CMK (cell line): ENCODE results near the gene MOB3A.
"Not testable (repeated sequence)": the region's sequence is repeated elsewhere in the genome, so short reads cannot be mapped to it uniquely, and the experiment has no call there.

Source experiments
- DNase-seq: peaks from one replicate; pipeline ENCODE4 v3.0.0-alpha.2; 2010; ENCODE audit warnings: low read depth

MOB3A gene

GRCh38 chr19:2096034-2096479 lies at the start of gene MOB3A:
MOB3A (minus strand) TSS chr19:2096326; CDS start chr19:2078560, 17,766 bp downstream.
- DNase-seq, result peak; percentile 84

DNA sequence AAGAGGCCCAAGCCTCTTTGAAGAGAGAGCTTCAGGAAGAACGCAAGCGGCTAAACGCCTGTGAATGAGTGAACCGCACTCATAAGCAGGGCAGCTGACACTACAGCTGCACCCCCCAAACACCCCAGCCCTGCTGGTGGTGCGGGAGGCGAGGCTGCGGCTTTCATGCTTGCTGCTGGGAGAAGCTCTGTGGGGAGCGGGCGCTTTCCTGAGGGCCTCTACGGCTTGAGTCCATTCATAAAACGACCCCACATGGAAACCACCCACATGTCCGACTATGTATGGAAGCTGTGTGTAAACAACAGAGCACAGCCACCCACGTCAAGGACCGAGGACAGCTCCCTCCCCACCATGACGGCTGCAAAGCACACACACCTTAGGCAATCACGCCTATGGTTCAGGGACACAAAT lies 49.7 kb upstream of the MOB3A start:
- DNase-seq, result no peak

DNA sequence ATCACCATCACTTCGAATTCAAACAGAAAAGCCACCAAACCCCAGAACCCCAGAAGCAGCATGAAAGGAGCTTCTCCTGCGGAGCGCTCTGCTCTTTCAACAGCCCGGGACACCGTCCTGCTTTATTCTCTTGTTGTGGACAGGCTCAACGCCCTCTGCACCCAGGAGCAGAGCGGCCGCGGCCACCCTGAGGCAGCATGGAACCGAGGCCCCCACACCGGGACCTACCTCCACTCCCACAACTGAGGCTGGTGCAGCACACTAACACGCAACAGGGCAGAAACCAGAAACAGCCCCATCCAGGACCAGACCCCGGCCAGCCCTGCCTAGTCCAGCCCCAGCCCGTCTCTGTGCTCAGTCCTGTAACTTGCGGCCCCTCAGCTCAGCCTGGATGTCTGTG lies 48.1 kb upstream of the MOB3A start:
- DNase-seq, result no peak

DNA sequence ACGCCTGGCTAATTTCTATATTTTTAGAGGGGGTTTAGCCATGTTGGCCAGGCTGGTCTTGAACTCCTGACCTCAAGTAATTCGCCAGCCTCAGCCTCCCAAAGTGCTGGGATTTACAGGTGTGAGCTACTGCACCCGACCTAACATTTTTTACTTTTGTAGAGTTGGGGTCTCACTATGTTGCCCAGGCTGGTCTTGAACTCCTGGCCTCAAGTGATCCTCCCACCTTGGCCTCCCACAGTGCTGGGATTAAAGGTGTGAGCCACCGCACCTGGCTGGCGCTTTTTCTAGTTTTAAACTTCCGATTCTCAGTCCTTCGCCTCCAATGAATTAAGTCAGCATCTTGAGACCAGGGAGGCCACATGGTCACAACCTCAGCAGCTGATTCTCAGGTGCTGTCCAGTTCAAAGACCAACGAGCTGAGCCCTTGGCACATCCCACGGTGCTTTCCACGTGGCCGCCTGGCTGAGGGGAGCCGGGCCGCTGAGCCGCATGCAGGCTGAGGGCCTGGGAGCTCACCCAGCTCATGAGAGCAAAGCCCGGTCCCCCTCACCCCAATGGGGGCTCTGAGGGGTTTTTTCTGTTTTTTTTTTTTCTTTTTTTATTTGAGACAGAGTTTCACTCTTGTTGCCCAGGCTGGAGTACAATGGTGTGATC lies 46.2 kb upstream of the MOB3A start:
- no peak for DNase-seq

- no peak for DNase-seq
Measured at GRCh38 chr19:2140138-2140569, 44.0 kb upstream of the MOB3A start.

DNA sequence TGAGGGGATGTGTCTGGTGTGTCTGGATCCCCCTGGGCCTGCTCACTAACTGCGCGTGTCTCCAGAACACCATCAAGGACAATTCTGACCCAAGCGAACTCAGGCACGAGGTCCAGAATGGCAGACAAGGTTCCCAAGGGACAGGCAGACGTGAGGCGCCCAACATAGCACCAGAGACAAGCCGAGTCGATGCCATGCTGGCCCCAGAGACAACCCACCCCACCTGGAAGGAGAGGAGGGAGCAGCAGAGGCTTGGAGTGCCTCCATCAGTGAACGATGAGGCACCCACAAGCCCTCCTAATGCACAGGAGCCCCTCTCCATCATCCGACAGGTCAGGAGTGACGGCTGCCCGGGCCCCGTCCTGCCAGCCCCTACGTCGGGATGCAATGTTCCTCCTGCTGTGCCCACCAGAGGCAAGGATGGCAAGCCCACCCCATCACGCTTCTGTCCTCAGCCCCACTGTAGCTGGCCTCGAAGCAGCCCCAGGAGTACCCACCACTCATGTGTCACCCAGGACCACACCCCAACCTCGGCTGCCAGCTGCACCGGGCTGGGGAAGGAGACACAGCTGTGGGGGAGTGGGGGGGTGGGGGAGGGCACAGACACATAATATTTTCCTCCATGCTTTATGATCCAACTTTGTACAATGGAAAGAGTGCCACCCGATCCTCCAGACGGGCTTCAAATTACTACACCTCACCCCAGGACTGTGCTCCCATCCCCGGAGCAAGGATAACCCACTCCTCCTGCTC lies 43.4 kb upstream of the MOB3A start:
- no peak for DNase-seq

DNA sequence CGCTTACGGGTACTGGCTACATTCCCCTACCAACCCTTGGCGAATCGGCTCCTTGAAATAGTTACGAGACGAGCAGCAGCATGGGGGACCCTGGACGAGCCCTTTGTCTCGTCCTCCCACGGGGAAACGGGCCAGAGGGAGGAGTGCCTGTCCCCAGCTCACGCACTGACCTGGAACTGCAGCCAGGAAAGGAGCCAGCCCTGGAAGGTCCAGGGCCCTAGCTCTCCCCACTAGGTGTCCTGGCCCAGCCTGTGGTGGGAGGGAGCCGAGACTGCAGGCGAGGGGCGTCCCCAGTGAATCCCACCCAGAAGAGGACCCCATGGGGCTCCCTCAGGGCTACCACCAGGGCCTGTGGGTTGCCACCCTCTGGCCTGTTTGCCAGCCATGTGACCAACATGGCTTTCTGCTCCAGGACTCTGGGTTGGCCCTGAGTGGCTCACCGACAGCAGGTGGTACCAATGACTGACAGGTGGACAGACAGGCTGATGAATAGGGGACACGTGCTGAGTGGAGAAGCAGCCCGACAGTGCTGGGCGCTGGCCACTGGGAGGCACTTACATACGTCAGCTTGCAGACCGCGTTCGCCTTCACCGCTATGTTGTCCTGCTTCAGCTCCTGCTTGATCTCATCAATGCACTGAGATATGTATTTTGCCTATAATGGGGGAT lies 42.1 kb upstream of the MOB3A start:
- DNase-seq, result no peak

DNA sequence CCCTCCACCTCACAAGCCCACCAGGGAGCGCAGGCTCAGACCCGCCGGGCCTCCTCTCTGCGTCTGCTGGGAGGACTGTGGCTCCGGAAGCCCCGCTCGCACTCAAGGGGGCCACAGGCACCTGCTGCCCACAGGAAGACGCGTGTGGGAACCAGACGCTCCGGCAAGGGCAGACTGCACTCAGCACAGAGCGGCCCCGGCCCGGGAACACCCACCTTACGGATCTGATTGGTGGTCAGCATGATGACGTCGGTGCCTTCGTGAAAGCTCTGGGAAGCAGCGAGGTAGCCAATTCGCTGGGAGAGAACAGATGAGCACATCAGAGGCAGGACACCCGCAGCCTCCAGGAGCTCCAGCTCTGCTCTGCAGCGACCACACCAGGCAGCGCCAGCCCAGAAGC lies 40.7 kb upstream of the MOB3A start:
- DNase-seq, result no peak

DNA sequence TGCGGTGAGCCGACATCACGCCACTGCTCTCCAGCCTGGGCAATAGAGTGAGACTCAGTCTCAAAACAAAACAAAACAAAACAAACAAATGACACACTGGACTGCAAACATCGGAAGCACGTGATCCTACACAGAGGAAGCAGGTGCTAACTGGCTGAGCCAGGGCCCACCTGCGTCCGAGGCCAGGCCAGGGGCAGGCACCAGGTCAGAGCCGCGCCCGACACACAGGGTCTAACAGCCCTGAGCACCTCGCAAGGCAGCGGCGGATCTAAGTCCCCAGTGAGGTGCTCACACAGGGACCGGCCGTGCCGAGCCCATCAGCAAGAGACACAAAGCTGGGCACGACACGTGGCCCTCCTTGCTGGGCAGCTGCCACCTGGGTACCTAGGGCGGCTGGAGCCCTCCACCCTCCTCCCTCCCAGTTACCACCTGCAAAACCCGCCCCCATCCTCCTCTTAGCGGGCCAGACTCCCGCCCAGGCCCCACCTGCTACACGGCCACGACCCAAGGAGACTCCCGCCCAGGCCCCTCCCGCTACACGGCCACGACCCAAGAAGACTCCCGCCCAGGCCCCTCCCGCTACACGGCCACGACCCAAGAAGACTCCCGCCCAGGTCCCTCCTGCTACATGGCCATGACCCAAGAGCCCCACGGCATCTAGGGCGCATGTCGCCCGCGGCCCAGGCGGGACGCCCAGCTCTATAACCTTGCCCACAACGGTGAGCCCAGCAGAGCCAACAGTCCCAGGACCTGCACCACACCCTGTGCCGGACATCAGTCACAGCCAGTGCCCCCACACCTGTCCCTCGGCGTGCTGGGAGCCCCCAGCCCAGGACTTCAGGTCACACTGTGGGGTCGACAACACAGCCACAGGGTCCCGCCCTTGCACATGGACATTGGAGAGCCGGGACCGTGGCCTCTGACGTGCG lies 39.6 kb upstream of the MOB3A start:
- no peak for DNase-seq

DNA sequence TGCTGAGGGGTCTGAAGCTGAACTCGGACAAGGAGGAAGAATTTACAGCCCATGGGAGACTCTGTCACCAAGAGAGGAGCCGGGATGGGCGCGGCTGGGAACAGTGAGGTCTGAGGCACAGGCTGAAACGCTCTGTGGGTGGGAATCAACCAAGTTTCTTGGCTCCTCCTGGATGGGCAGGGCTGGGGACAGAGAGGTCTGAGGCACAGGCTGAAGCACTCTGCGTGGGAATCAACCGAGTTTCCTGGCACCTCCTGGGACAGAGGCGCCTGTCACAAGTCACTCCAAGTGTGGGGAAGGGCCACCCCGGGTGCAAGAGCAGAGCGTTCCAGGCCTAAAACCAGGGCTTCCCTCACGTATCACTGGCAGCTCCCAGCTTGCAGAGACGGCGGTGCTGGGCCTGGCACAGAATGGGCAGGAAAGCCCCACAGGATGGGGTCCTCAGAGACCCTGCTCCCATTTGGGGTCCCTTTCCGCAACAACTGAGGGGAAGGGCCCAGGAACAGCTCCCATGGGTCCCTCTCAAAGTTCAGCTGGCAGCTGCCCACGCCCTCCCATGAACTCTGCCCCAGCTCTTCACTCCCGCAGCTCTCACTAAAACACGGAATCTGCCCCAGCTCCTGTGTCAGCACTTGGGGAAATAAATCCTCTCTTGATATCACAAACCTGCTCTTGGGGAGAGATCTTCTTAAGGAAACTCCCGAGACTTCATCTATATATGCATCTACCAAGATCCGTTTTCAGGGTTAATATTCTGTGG lies 36.8 kb upstream of the MOB3A start:
- no peak for DNase-seq

DNA sequence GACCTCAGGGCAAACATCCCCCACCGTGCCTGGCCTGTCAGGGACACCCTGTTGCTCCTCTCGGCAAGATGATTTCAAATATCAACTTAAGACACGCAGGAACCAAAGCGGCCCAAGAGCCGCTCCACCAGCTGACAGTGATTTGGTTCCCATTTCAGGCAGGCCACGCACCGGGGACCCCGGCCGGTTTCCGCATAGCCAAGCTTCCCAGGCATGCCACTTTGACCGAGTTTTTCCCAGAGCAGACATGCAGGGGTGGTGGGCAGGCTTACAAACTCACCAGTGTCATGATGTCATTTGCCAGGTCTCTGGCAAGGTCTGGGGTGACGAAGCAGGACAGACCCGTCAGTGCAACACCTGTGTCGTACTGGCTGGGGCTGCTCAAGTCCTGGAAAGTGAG lies 36.1 kb upstream of the MOB3A start:
- no peak for DNase-seq

- DNase-seq, result not testable (repeated sequence)
Measured at GRCh38 chr19:2131012-2131975, 35.2 kb upstream of the MOB3A start.

DNA sequence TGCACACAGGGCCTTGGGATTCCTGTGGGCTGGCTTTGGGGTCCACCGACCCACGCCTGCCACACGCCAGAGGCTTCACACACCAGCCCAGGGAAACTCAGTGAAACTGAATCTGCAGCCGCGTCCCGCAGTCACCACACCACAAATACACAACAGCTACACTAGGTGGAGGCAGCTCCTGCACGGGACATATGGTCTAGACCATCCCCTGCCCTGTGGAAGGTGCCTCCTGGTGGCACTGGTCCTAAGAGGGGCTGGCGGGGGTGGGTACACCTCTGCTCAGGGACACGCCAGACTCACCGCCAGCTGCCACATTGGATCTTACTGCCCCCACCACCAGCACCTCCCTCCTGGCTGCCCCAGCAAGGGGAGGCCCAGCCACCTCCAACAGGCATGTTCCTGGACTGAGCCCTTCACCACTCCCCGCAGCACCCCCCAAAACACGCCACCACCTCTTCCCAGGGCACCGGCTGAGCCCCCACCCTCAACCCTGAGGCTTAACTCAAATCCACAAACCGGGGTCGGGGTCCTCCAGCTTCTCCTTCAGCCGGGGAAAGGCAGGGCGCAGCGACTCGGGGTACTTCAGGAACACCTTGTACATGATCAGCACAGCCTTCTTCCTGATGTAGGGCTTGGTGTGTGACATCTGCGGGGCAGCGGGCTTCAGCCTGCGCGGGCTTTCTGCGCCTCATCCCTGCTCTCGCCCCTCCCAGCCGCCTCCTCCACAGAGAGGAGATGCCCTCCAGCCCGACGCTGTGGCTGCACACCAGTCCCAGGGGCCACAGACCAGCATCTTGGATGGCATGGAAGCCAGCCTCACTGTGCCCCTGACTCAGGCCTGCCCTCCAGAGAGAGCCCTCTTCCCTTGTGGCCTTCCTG lies 34.0 kb upstream of the MOB3A start:
- no peak for DNase-seq

- DNase-seq, result no peak
Measured at GRCh38 chr19:2129486-2129885, 33.4 kb upstream of the MOB3A start.

DNA sequence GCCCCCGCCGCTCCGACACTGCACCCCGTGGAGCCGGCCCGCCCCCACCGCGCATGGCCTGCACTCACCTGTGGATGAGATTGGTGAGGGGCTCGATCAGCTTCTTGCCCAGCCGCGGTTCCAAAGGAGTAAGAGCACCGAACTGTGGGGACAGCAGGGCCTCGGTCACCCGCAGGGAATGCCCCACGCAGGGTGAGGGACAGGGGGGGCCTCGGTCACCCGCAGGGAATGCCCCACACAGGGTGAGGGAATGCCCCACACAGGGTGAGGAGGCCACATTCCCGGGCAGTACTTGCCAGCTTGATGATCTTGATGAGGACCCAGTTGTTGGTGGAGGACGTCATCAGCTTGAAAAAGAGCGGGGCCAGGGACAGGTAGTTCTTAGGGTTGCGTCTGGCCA lies 32.9 kb upstream of the MOB3A start:
- DNase-seq, result no peak

GRCh38 chr19:2128252-2128651 lies 32.1 kb upstream of the MOB3A start:
- not testable (repeated sequence) for DNase-seq

- no peak for DNase-seq
Measured at GRCh38 chr19:2127758-2128157, 31.6 kb upstream of the MOB3A start.

- DNase-seq, result no peak
Measured at GRCh38 chr19:2126879-2127518, 30.9 kb upstream of the MOB3A start.
